Measurements from ENCODE around the gene GLDN. TPM values are rescaled to one million over a fixed set of nuclear protein-coding genes. Genes with fewer than 3 reads are reported as not detected.

Gene GLDN
- polyA plus RNA-seq, 1 of the 3 experiments (the other 2 are of a cell fraction) = not detected

DNA sequence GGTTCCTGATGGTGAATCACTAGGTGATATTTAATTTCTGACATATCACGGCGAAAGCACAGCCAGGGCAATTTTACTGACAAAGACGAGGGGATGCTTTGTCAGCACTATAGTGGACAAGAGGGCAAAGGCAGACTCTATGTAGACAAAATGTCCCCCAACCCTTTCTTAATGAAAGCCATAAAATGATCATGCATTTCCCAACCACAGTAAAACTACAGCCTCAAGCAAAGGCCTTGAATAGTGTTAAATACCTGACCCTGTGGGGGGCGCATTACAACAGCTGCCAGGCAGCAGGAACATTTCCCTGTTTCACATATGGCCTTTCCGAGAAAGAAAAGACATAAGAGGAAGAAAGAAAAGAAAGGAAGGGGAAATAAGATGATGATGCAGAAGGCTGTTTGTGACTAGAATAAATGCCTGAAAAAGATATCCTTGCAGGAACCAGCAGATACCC lies 49.5 kb downstream of the GLDN start:
- 81% methylated on average over 5 of the region's 5 CpGs for WGBS (ENCODE audit: low lambda C conversion rate)
- DNase-seq = no peak

More for the DNA sequence above, 49.5 kb downstream of the GLDN start:
- ChIA-PET POLR2A (no interaction called here), CTCF (interaction anchor here (1.4 to 7.9 kb wide), 3 partner anchors 9 to 228 kb away, joined by 3 to 40 read pairs (median 38); no protein-coding TSS in a partner anchor)
- no peak overlapping the region for H3K4me2 ChIP-seq
- H3K9me2 ChIP-seq = no peaks in the 10 kb centered on the region
- no peaks in the 10 kb centered on the region for H3K9me3 ChIP-seq
- H3K4me1 ChIP-seq (ENCODE audit: control insufficient read depth in 1 of 2, insufficient read depth in 2 of 2, low read depth in 1 of 2, low read length in 1 of 2) = peaks cover 0 to 6% of the 10 kb centered on the region in 2 experiments; a peak in 1 of 4 replicates
- no peak overlapping the region for H3K27ac ChIP-seq (ENCODE audit: low read depth in 2 of 2, low read length in 1 of 2)
- no peaks in the 10 kb centered on the region for H3F3A ChIP-seq (replicated peaks; ENCODE audit: insufficient read depth)
- H3K79me2 ChIP-seq (ENCODE audit: insufficient read depth) = no peaks in the 10 kb centered on the region
- H3K27me3 ChIP-seq (ENCODE audit: insufficient read depth) = no peaks in the 10 kb centered on the region; the same call in 1 of the 2 replicates
- H3K36me3 ChIP-seq (replicated peaks in 1 of 2; ENCODE audit: control insufficient read depth in 1 of 2, insufficient read depth in 2 of 2, low read length in 1 of 2) = no peaks in the 10 kb centered on the region
- no peak overlapping the region for H3K9ac ChIP-seq
- H3K4me3 ChIP-seq (ENCODE audit: low read depth in 2 of 2, low read length in 1 of 2) = no peak overlapping the region
- TF ChIP-seq, protein P1, sequence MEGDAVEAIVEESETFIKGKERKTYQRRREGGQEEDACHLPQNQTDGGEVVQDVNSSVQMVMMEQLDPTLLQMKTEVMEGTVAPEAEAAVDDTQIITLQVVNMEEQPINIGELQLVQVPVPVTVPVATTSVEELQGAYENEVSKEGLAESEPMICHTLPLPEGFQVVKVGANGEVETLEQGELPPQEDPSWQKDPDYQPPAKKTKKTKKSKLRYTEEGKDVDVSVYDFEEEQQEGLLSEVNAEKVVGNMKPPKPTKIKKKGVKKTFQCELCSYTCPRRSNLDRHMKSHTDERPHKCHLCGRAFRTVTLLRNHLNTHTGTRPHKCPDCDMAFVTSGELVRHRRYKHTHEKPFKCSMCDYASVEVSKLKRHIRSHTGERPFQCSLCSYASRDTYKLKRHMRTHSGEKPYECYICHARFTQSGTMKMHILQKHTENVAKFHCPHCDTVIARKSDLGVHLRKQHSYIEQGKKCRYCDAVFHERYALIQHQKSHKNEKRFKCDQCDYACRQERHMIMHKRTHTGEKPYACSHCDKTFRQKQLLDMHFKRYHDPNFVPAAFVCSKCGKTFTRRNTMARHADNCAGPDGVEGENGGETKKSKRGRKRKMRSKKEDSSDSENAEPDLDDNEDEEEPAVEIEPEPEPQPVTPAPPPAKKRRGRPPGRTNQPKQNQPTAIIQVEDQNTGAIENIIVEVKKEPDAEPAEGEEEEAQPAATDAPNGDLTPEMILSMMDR (IDR thresholded peaks at IDR 0.05) = no peak
- TF ChIP-seq PBX3 (IDR thresholded peaks at IDR 0.05) = no peak
- no peak for TF ChIP-seq EZH2phosphoT487 (IDR thresholded peaks at IDR 0.05; ENCODE audit: borderline replicate concordance, low read depth)
- TF ChIP-seq FOXJ3 (CRISPR knock-in tag; IDR thresholded peaks at IDR 0.05) = no peak
- TF ChIP-seq, protein P2, sequence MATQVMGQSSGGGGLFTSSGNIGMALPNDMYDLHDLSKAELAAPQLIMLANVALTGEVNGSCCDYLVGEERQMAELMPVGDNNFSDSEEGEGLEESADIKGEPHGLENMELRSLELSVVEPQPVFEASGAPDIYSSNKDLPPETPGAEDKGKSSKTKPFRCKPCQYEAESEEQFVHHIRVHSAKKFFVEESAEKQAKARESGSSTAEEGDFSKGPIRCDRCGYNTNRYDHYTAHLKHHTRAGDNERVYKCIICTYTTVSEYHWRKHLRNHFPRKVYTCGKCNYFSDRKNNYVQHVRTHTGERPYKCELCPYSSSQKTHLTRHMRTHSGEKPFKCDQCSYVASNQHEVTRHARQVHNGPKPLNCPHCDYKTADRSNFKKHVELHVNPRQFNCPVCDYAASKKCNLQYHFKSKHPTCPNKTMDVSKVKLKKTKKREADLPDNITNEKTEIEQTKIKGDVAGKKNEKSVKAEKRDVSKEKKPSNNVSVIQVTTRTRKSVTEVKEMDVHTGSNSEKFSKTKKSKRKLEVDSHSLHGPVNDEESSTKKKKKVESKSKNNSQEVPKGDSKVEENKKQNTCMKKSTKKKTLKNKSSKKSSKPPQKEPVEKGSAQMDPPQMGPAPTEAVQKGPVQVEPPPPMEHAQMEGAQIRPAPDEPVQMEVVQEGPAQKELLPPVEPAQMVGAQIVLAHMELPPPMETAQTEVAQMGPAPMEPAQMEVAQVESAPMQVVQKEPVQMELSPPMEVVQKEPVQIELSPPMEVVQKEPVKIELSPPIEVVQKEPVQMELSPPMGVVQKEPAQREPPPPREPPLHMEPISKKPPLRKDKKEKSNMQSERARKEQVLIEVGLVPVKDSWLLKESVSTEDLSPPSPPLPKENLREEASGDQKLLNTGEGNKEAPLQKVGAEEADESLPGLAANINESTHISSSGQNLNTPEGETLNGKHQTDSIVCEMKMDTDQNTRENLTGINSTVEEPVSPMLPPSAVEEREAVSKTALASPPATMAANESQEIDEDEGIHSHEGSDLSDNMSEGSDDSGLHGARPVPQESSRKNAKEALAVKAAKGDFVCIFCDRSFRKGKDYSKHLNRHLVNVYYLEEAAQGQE (IDR thresholded peaks at IDR 0.05; ENCODE audit: low read depth, low read length) = no peak
- H4K20me1 ChIP-seq (ENCODE audit: insufficient read depth) = no peaks in the 10 kb centered on the region
- H2AFZ ChIP-seq (ENCODE audit: low read depth) = no peak overlapping the region

All from SK-N-SH (cell line).